HG02943 (cell line): ENCODE measurements around the gene TMCO2.
A peak's percentile ranks its signal among the peaks of the same experiment; 100 is the strongest.

ENCODE experiments used
- ATAC-seq: cut with Tn5 transposase; IDR thresholded peaks from one replicate; pipeline ENCODE4 v1.9.1; 2021; ENCODE audit warnings: mild to moderate bottlenecking, low read depth, moderate library complexity; ENCODE audit not compliant: unreplicated experiment

TMCO2 gene

DNA sequence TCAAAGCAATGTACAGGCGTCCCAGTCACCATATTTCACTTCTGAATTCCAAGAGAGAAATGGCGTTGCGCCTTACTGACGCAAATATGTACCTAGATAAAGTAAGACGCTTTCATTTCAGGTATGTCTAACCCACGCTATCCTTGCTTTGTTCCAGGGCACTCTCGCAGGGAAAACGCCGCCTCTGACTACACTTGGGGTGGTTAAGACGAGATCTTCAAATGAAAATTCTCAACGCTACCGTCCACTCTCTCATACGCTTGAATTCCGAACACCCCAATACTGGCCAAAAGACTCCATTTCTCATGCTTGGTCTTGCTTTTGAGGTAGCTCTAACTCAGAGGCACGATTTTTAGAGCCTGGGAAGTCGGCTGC is 9.6 kb downstream of the TMCO2 start:
- peak; percentile 9 for ATAC-seq

DNA sequence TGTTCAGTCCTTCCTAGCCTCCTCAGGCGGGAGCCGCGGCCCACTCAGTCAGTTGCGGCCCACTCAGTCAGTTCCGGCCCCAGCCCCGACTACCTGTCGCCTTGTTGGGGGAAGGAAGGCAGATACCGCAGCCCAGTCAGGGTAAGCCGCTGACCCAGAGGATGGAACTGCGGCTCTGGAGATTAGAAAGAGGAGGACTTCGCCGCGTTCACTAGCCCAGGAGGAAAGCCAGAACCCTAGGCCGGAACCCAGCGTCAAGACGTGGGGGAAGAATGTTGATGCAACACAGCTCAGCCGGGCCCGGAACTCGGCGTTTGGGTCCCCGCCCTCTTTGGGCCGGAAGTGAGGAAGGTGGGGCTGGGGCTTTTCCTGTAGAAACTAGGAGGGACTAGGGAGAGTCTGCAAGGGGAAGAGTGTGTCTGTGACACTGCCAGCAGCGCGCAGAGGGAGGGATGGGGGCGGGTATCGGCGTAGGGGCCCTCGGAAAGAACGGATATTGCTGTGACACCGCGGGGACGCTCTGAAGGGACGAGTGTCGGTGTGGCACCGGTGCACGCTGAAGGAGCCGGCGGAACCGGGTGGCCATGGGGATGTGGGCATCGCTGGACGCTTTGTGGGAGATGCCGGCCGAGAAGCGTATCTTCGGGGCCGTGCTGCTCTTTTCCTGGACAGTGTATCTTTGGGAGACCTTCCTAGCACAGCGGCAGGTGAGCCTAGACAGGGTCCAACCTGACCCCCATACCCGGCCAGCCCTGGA is 10.1 kb downstream of the TMCO2 start, which contains the start of gene ZMPSTE24:
TSS of gene ZMPSTE24 (plus strand) at position 549 of the 757 bp plus-strand sequence. CDS start at position 585, 36 bp downstream.
- ATAC-seq: peak; percentile 87

DNA sequence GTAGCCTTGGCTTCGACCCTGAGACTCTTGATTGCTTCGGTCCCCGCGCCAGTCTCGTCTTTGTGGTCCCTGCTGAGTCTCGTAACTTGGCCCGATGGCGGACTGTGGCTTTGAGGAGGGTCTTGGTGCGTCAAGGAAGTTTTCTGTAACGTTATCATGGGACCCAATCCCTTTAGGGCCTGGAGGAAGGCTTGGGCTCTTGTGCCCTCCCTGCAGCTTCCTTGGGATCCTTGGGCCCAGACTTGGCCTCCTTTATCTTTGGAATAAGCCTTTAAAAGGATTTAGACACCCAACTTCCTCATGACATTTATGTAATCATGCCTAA is 10.7 kb downstream of the TMCO2 start:
- ATAC-seq: no peak

DNA sequence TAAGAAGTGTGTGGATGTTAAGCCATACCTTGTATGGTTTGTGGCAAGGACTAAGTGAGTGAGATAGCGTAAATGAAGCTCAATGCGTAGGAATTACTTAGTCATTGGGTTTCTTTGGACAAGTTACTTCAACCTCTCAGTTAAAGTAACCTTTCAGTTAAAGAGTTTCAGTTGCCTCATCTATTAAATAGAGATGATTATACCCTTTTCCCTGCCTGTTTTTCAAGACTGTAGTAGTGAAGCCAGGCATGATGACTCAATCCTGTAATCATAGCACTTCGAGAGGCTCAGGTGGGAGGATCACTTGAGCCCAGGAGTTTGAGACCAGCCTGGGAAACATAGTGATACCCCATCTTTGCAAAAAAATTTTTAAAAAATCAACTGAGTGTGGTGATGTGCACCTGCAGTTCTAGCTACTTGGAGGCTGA is 16.6 kb downstream of the TMCO2 start:
- no peak for ATAC-seq

DNA sequence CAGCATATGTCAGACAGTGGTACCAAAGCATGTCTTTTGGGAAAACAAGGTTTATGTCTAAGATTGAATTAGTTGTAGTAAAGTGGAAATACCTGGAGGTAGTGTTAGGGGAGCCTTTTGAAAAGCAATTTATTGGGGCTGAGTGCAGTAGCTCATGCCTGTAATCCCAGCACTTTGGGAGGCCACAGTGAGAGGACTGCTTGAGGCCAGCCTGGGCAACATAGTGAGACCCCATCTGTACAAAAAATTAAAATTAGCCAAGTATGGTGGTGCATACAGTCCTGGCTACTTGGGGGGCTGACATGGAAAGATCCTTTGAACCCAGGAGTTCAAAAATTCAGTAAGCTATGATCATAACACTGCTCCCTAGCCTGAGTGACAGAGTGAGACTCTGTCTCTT is 17.6 kb downstream of the TMCO2 start:
- ATAC-seq: no peak

DNA sequence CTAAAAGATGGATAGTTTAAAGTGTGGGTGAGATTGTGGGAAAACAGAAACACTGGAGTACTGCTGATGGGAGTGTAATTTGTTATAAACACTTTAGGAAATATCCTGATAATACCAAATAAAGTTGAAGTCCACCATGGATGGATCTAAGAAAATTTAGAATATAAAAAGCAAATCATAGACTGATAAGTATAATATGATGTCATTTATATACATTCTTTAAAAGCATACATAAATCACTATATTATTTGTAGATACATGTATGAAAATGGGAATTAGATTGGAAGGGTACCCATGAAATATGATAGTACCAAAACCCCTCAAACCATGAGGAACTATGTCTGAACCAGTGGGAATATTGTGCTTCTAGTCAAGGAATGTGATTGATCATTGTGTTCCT is 18.2 kb downstream of the TMCO2 start:
- no peak for ATAC-seq

DNA sequence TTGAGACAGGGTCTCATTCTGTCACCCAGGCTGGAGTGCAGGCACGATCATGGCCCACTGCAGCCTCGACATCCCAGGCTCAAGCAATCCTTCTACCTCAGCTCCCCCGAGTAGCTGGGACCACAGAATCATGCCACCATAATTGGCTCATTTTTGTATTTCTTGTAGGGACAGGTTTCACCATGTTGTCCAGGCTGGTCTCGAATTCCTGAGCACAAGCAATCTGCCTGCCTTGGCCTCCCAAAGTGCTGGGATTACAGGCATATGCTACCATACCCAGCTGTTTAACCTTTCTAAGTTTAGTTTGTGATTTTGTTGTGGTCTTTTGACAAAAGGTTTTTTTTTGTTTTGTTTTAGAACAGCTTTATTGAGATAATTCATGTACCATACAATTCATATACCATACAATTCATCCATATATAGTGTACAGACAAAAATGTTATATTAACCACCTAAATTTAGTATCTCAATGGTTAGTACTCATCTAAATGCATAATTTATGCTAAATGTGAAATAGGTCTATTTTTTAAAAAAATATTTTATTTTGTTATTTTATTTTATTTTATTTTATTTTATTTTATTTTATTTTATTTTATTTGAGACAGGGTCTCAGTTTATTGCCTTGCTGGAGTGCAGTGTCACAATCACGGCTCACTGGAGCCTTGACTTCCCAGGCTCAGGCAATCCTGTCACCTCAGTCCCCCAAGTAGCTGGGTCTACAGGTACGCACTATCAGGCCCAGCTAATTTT is 19.2 kb downstream of the TMCO2 start:
- ATAC-seq: no peak

DNA sequence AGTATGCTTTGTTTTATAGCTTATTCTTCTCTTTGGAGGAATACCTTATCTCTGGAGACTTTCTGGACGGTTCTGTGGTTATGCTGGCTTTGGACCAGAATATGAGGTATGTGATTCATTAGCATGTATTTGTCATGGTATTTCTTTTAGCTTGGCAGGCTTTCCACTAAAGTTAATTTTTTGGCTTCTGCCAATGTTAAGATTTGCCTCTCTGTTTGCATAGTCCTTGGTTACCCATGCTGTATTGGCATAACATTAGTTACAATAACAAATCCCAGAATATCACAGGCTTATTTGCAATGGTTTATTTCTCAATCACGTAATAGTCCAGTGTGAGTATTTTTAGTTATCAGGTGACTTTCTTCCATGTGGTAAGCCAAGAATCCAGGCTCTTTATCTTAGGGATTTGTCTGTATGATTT is 20.0 kb downstream of the TMCO2 start:
- no peak for ATAC-seq

DNA sequence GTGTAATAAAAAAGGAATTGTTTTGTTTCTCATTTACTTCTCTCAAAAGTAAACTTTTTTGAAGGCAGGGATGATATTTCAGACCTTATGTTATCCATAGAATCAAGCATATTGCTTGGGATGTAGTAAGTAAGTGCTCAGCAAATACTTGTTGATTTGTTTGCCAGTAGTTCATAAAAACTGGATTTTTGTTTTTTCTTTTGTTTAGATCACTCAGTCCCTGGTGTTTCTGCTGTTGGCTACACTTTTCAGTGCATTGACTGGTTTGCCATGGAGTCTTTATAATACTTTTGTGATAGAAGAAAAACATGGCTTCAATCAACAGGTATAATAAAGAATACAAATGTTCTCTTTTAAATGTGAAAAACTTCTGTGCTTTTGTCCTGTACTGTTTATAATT is 20.5 kb downstream of the TMCO2 start:
- ATAC-seq: no peak

DNA sequence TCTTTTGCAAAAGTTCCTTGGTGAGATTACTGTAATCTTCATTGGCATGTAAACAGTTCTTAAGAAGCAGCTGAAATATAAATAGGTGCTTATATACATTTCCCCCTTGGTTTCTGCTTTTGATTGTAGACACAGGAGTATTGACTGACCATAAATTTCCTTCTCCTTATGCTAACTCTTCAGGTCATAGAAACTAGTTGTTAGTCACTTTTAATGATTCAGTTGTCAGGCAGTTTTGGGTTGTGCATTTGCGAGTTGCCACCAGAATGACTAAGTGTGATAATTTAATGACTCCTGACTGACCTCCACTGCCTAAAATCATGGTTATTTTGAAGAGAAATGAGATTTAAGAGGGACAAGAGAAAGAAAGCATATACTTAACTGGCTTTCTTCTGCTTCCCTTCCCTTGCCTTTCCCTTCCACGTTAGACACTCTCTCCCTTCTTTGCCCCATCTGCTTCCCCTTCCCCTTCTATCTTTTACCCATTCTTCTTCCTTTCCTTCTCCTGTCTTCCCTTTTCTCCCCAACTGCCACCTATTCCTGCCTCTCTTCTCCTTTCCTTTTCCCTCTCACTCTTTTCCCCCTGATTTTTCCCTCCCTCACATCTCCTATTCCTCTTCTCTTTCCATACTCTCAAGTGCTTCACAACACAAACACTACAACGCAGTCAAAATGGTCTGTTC is 22.6 kb downstream of the TMCO2 start:
- no peak for ATAC-seq

DNA sequence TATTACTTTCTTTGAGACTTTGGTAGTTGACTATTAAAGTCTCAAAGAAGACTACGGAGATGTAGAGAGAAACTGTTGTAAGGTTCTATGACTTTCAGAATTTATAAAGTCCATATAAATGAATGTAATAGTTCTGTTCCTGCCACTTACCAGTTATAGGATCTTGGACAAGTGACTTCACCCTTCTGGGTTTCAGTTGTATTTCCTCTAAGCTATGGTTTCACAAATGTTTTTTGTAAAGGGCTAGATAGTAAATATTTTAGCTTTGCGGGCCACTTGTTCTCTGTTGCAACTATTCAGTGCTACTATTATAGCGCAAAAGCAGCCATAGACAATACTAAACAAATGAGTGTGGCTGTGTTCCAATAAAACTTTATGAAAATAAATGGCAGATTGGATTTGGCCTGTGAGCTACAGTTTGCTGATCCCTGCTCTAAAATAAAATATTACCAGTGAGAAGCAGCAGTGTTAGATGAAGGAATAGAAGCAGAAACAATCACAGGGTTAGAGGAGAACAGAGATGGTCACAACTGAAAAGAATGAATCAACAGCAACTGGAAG is 25.0 kb downstream of the TMCO2 start:
- no peak for ATAC-seq

DNA sequence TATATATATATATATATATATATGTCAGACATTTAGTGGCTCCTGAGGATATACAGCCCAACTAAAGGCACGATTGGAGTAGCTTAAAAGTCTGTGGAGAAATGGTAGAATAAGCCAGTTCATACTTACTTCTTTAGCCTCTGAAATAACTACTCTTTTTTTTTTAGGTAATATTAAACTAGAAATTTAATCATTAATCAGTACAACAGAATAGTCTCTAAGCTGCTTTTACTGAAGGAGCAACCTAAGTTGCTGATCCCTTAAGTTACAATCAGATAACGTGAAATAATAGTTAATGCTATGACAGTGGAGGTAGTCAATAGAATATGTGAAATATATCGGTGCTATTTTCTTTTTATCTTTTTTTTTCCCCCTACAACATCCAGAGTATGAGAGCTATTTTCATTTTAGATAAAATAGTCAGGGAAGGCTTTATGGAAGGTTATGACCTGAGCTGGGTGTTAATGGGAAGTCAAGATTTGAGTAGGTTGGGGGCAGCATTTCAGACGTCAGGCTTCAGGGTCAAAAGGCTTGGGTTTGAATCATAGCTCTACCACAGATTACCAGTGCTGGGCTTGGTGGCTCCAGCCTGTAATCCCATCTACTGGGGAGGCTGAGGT is 25.9 kb downstream of the TMCO2 start:
- ATAC-seq: no peak

DNA sequence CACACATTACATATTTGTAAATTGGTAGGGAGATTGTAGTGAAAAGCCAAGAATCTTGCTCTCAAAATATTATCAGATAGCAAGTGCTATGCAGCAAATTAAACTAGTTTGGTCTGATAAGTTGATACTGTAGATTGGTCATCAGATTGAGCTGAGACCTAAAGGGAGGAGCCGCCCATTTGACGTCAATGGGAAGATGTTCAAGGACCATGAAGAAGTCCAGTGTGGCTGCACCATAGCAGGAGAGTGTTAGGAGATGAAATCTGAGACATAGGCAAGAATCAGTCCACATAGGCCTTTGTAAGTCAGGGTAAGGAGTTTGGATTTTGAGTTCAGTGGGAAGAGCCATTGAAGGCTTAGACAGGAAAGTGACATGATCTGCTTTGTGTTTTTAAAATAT is 26.6 kb downstream of the TMCO2 start:
- no peak for ATAC-seq

DNA sequence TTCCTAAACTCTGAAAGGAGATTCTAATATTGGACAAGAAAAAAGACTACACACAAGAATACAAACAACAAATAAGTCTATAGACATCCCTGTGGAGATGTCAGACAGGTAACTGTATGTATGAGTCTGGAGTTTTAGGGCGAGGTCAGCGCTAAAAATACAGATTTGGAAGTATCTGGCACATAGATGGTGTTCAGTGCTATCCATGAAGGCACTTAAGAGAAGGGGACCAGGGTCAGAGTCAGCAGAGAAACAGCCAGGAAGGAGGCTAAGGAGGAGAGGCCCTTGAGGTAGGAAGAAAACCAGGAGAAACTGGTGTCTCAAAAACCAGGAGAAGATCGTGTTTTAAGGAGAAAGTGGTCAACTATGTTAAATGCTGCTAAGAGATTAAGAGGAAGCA is 28.4 kb downstream of the TMCO2 start:
- no peak for ATAC-seq

DNA sequence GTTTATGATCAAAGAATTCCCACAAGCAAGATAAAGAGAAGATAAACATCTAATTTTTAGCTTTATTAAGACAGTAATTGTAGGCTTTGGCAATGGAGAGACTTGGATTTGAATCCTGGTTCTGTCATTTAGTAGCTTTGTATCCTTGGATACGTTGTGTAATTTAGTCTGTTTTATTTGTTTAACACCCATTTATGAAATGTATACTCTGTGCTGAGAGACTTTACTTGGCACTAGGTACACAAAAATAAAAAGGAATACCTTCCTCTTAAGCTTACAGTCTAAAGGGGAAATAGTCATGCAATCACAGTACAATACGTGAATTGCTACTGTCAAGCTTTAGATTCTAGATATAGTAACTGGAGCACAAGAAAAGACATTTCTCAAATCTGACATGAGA is 34.1 kb downstream of the TMCO2 start:
- no peak for ATAC-seq

DNA sequence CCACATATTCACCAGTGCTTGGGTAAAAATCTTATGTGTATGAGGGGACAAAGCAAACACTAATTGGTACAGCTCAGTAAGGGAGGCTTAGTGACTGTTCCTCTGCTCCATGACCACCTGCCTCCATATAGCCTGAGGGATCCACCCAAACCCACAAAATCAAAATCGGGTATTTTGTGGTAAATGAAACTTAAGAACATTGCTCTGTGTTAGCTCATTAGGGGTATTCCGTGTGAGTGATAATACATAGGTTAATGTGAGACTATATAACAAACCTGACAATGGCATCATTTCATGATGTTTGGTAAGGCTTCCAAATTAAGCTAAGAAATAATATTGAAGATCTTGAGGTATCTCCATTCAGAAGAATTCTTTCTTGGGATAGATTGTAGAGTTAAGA is 43.6 kb downstream of the TMCO2 start:
- ATAC-seq: no peak

DNA sequence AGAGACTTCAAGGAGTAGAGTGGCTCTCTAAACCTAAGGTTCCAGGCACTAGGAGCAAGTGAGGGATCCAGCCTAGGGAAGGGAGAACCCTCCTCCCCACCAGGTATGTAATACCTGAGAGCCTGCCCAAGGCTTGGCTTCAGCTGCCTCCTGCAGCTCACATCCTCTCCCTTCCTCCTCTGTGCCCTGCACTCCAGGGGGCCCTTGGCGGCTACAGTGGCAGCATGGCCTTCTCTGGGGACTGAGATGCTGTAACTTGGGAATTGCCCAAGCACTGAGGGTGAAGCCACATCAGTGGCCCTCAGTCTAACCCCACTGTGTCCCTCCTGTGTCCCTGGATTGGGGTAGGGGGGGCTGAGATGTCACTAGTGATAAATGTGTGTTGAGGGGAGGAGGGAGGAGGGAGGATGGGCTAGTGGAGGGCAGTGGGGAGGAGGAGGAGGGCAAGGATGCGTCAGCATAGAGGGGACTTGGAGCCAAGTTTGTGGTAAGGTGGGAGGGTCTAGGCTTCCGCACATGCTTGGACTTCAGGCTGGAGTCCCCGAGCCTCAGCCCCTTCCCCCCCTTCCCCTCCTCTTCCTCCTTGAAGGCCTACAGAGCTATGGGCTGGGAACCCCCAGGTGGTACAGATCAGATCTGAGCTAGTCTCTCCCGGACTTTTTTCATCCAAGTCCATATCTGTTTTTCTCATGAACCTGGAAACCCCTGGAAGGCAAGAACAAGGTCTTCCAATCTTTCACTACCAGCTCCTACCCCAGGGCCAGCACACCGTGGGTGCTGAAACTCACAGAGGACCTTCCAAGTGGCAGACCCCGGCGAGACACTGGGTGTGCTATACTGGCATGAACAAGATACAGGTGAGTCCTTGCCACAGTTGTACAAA is 51.9 kb downstream of the TMCO2 start:
- no peak for ATAC-seq

DNA sequence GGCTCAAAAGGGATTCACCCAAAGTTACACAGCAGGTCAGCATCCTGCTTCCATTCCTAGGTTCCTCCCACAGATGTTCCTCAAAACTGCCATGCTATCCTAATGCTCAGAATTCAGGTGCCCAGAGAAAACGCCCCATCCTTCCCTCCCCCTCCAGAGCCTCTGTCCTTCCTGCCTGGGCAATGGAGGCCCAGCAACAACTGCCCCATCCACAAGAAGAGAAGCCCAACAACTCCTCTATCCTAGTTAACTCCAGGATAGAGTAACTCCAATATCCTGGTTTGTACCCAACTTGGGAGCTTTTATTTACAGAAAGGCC is 52.5 kb downstream of the TMCO2 start:
- ATAC-seq: no peak

DNA sequence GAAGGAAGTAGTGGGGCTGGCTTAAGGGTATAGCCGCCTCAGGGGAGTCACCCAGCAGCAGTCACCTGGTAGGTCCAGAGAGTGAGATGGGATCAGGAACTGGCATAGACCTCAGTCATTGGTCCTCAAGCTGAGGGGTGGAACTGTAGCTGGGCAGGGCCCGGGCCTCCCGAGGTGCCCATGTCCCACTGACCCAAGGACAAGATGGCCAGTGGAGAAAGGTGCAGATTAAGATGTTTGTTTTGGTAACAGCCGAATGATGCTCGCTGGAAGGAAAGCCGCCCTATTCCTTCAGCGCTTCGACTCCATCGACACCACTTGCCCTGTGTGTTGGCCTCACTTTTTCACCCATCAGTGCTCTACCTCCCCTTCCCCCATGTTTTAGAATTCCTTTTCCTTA is 52.9 kb downstream of the TMCO2 start:
- no peak for ATAC-seq

DNA sequence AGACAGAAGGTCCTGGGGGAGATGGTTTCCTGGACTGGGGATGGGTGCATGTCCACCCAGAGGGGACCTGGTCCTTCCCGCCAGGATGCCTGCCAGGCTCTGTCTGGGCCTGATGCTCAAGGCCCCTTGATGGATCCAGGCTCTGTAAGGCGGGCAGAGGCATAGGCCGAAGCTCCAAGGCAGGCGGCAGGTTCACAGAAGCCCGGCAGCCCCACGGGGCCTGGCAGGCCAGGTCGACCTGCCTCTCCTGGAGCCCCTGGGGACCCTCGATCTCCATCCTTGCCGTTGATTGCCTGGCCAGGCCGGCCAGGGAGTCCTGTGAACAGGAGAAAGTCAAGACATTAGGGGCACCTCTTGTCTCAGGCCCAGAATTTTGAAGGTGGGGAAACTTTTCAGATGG is 53.3 kb downstream of the TMCO2 start:
- no peak for ATAC-seq
